Osteoblast (primary cell): ENCODE results near the gene TLE5. TPM values are rescaled to one million over a fixed set of nuclear protein-coding genes. Genes with fewer than 3 reads are reported as not detected.
"Not testable (repeated sequence)": the region's sequence is repeated elsewhere in the genome, so short reads cannot be mapped to it uniquely, and the experiment has no call there.

Experiments used
- DNase-seq: peaks from one replicate; pipeline ENCODE4 v3.0.0; 2011; ENCODE audit warnings: low spot score, mixed read lengths; ENCODE audit not compliant: insufficient read length; ENCODE audit errors: missing footprints
- H2AFZ ChIP-seq: 2 replicates; pipeline ENCODE4 v1.6.0; 2011; ENCODE audit warnings: mild to moderate bottlenecking, low read length
- H3K27ac ChIP-seq: 2 replicates; pipeline ENCODE4 v1.5.1; 2011; ENCODE audit warnings: mild to moderate bottlenecking, low read depth, low read length, moderate library complexity
- H3K27me3 ChIP-seq: 2 replicates; pipeline ENCODE4 v1.6.0; 2012; ENCODE audit warnings: mild to moderate bottlenecking, control low read depth, inconsistent platforms, low read length, moderate library complexity; ENCODE audit not compliant: insufficient read depth
- H3K36me3 ChIP-seq: 2 replicates; pipeline ENCODE4 v1.5.1; 2011; ENCODE audit warnings: mild to moderate bottlenecking, low read length, control low read depth, moderate library complexity; ENCODE audit not compliant: insufficient read depth
- H3K4me1 ChIP-seq: 2 replicates; pipeline ENCODE4 v1.5.1; 2011; ENCODE audit warnings: mild to moderate bottlenecking, low read length, control low read depth, moderate library complexity; ENCODE audit not compliant: insufficient read depth
- H3K4me2 ChIP-seq: 2 replicates; pipeline ENCODE4 v1.6.0; 2011; ENCODE audit warnings: mild to moderate bottlenecking, low read length; ENCODE audit not compliant: insufficient read depth
- H3K4me3 ChIP-seq: fragments of 200-600 bp; sonication (generic); 3 replicates; pipeline ENCODE4 v1.5.1; 2012; ENCODE audit warnings: mild to moderate bottlenecking, low read length, inconsistent platforms; ENCODE audit not compliant: insufficient read depth
- H3K79me2 ChIP-seq: 2 replicates; pipeline ENCODE4 v1.6.0; 2012; ENCODE audit warnings: mild to moderate bottlenecking, low read length, control low read depth, inconsistent platforms; ENCODE audit not compliant: insufficient read depth
- H3K9me3 ChIP-seq: 2 replicates; pipeline ENCODE4 v1.5.1; 2011; ENCODE audit warnings: low read depth, low read length, control low read depth
- H4K20me1 ChIP-seq: 2 replicates; pipeline ENCODE4 v1.6.0; 2012; ENCODE audit warnings: mild to moderate bottlenecking, low read length, control low read depth; ENCODE audit not compliant: insufficient read depth
- total RNA-seq: library from RNA; depleted of rRNA; stranded (reverse); fragments of >200 nt; gene quantifications from 2 replicates; pipeline ENCODE4 v1.2.3, GENCODE V29; 2012
- TF ChIP-seq, protein P1 (sequence below): IDR thresholded peaks from 2 replicates; pipeline ENCODE4 v1.5.1; 2011; ENCODE audit warnings: mild to moderate bottlenecking, low read depth, low read length, moderate library complexity; ENCODE audit errors: extremely low read depth

Gene TLE5
- total RNA-seq, 1 donor: 211 TPM

DNA sequence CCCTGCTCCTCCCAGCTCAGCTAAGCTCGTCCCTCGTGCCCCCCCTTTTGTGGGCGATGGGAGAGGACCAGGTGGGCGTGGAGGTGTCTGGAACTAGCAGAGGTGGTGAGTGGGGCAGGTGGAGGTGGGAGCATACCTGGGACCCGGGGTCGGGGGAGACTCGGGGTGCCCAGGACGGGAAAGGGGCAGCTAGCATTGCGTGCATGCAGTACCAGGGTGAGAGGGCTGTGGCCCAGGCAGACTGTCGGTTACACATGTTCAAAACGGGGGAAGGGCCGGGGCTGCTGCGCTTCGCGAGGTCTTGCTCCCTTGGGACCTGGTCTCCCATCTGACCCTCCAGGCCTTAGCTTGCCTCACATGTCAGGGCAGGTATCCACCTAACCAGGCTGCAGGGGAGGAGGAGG lies 9.1 kb downstream of the TLE5 start:
- H3K9me3 ChIP-seq: no peaks in the 10 kb centered on the region
- peaks cover 3% of the 10 kb centered on the region for H3K27me3 ChIP-seq
- H3K4me2 ChIP-seq: no peak overlapping the region
- H3K4me1 ChIP-seq: peaks cover 8% of the 10 kb centered on the region
- H3K79me2 ChIP-seq: peaks cover 4% of the 10 kb centered on the region
- no peak overlapping the region for H3K27ac ChIP-seq
- TF ChIP-seq, protein P1, sequence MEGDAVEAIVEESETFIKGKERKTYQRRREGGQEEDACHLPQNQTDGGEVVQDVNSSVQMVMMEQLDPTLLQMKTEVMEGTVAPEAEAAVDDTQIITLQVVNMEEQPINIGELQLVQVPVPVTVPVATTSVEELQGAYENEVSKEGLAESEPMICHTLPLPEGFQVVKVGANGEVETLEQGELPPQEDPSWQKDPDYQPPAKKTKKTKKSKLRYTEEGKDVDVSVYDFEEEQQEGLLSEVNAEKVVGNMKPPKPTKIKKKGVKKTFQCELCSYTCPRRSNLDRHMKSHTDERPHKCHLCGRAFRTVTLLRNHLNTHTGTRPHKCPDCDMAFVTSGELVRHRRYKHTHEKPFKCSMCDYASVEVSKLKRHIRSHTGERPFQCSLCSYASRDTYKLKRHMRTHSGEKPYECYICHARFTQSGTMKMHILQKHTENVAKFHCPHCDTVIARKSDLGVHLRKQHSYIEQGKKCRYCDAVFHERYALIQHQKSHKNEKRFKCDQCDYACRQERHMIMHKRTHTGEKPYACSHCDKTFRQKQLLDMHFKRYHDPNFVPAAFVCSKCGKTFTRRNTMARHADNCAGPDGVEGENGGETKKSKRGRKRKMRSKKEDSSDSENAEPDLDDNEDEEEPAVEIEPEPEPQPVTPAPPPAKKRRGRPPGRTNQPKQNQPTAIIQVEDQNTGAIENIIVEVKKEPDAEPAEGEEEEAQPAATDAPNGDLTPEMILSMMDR: no peak
- no peak overlapping the region for H2AFZ ChIP-seq
- H3K4me3 ChIP-seq: no peak overlapping the region
- H3K36me3 ChIP-seq: peaks cover 34% of the 10 kb centered on the region
- peak; percentile 54 for DNase-seq
- peaks cover 36% of the 10 kb centered on the region for H4K20me1 ChIP-seq

DNA sequence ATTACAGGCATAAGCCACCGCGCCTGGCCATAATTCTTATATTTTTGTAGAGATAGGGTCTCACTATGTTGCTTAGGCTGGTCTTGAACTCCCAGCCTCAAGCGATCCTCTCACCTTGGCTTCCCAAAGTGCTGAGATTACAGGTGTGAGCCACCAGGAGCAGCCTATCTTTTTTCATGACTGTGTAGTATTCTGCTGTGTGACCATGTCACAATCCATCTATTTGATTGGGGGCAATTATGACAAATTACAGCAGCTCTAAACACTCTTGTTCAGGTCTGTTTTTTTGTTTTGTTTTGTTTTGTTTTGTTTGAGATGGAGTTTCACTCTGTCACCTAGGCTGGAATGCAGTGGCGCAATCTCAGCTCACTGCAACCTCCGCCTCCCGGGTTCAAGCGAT lies 12.3 kb downstream of the TLE5 start:
- not testable (repeated sequence) for H3K4me3 ChIP-seq, H3K9me3 ChIP-seq, H3K4me2 ChIP-seq, H3K27ac ChIP-seq, DNase-seq, H2AFZ ChIP-seq, H3K4me1 ChIP-seq, H3K27me3 ChIP-seq, H3K79me2 ChIP-seq
- H4K20me1 ChIP-seq: peaks cover 13% of the 10 kb centered on the region
- peaks cover 16% of the 10 kb centered on the region for H3K36me3 ChIP-seq

DNA sequence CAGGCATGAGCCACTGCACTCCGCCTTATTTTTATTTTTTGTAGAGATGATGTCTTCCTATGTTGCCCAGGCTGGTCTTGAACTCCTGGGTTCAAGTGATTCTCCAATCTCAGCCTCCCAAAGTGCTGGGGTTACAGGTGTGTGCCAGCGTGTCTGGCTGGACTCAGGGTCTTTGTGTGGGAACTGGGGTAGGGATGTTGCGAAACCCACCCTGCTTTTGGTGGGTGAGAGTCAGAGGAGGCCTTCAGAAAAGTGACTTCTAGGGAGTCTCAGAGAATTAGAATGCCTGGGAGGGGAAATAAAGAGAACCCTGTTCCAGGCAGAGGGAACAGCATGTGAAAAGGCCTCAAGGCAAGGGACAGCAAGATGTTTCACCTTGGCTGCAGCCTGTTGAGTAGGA lies 13.2 kb downstream of the TLE5 start:
- H3K36me3 ChIP-seq: peaks cover 7% of the 10 kb centered on the region
- H3K4me1 ChIP-seq: no peaks in the 10 kb centered on the region
- H3K27me3 ChIP-seq: peaks cover 6% of the 10 kb centered on the region

DNA sequence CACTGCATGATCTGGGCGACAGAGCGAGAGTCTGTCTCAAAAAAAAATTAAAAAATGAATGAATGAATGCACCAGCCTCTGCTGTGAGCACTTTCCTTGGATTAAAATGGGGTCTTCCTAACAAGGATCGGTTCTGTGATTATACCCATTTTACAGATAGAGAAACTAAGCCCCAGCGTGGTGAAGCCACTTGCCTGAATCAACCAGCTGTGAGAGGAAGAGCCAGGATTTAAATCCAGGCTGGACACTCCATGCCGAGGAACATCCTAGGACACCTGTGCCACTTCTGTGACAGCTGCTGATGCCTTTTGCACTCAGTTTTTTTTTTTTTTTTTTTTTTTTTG lies 14.1 kb downstream of the TLE5 start:
- H3K36me3 ChIP-seq: peaks cover under 1% of the 10 kb centered on the region
- peaks cover under 1% of the 10 kb centered on the region for H4K20me1 ChIP-seq
- TF ChIP-seq, protein P1: no peak
- H3K79me2 ChIP-seq: no peaks in the 10 kb centered on the region
- H3K4me1 ChIP-seq: no peaks in the 10 kb centered on the region
- H3K4me3 ChIP-seq: no peak overlapping the region
- H3K27ac ChIP-seq: no peak overlapping the region
- no peak overlapping the region for H2AFZ ChIP-seq
- peaks cover 6% of the 10 kb centered on the region for H3K27me3 ChIP-seq
- peak overlapping the region; percentile 69 for H3K4me2 ChIP-seq
- H3K9me3 ChIP-seq: no peaks in the 10 kb centered on the region
- no peak for DNase-seq

More for the DNA sequence above, 13.2 kb downstream of the TLE5 start:
- H3K79me2 ChIP-seq: no peaks in the 10 kb centered on the region
- no peak overlapping the region for H3K4me2 ChIP-seq
- no peak overlapping the region for H2AFZ ChIP-seq
- DNase-seq: no peak
- H4K20me1 ChIP-seq: peaks cover 3% of the 10 kb centered on the region
- TF ChIP-seq, protein P1: no peak
- H3K9me3 ChIP-seq: no peaks in the 10 kb centered on the region
- H3K4me3 ChIP-seq: no peak overlapping the region
- no peak overlapping the region for H3K27ac ChIP-seq
